CD1c-positive myeloid dendritic cell (primary cell): Measurements from ENCODE around the gene PAX6.
A peak's percentile ranks its signal among the peaks of the same experiment; 100 is the strongest.

Source experiments
- DNase-seq: peaks from one replicate; pipeline ENCODE4 v3.0.0-alpha.2; 2016; ENCODE audit errors: extremely low spot score

Gene PAX6

DNA sequence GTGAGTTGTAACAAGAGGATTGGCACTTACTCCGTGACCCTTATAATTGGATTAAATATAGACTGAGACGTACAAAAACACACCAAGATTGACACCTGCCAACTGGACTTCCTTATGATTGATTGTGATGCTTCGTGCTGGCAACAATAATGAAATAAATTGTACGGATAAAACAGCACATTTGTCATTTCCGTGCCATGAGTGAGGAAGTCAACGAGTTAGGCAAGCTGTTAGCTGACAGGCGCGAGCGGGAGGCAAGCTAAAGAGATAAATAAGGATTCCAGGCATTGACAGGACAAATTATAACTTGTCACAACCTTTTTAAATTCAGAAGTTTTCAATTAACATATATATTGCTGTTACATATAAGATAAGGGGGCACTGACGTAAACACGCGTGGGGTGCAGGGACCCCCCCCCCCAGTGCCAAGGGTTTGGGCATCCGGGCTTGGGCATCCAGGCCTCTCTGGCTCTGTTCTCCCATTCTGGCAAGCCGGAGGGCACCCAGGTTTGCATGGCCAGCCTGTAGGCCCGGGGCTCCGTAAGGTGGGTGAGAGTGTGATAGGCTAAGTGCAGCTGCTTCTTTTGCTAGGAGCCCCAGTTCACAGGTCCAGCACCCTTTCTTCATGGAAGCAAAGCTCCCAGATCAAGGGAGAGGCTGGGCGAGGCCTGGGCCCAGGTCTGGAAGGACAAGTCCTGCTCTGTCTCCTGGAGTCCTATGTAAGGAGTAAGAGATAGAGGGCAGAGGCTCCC, 11.2 kb upstream of the PAX6 start:
- no peak for DNase-seq

DNA sequence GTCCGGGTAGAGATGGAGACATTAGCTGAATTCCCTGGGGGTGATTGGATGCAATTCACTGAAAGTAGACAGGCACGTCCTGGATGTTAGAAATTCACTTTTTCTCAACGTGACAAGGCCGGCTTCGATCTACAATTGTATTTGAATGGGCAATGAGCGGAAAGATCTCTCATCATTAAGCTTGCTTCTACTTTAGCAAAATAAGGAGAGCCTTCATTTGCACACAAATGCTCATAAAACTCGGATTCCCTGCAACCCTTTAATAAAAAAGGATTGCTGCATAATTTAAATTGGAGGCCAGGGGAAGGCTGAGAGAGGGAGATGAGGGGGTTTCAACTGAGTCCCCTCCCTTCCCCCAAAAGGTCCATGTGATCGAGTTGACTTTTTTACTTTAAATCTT, 10.6 kb upstream of the PAX6 start:
- no peak for DNase-seq

- DNase-seq: no peak
Measured at GRCh38 chr11:31821235-31821764, 10.2 kb upstream of the PAX6 start.

- peak; percentile 23 for DNase-seq
Measured at GRCh38 chr11:31820438-31820818, 9.3 kb upstream of the PAX6 start.

GRCh38 chr11:31819621-31820437, 8.7 kb upstream of the PAX6 start:
- no peak for DNase-seq

DNA sequence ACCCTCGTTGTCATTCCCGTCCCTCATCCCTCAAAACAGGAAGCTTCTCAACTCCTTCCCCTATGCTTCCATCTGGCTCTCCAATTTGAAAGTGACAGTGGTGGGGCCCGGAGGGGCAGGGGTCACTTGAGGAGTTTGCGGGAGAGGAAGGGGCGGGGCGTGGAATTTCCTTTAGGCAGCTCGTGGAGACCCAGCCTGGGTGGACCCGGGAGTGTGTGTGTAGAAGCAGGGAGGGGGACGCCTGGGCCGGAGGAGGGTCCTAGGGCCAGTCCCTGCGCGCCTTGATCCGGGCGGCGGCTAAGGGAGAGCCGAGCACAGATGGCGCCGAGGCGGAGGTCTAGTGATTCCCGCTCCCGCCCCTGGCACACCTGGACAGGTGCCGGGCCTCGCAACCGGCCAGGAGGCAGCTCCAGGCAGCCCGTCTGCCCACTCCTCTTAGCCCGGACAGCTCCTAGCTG, 7.8 kb upstream of the PAX6 start:
- no peak for DNase-seq

DNA sequence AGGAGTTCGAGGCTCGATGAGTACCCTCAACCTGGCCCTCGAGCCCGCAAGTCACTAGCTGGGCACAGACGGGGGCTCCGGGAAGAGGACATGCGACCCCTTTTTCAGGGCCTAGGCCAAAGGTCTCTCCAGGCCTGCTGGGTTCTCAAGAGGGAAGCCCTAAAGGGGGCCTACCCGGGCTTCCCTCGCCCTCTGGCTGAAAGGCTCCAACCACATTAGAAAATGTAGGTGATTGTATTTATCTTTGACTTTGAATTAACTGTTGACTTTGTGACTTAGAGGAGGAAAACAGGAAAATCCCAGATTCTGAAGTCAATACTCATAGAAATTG, 7.3 kb upstream of the PAX6 start:
- DNase-seq: no peak

- no peak for DNase-seq
Measured at GRCh38 chr11:31817621-31818424, 6.7 kb upstream of the PAX6 start.

DNA sequence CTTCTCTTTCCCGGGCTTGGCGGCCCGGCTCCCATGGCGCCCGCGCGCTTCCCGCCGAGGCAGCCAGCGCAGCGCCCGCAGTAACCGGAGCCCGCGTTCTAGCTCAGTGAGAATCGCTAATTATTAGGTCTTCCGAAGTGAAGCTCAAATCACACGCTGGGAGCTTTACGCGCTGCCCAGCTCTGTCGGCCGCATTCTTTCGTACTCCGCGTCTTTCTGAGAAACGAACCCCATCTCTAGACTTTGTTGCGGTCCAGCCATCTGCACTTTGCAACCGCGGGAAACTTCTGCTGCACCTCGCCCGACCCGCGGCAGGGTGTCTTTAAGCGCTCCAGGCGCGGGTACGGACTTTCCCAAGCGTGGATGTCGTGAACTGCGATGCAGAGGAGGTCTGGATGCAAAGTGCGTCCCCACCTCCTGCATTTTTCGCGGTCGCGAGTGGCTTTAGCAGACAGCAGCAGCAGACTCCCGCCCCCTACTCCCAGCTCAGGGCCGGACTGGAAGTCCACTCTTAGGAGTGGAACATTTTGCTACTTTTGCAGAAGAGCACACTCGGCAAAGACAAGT, 6.0 kb upstream of the PAX6 start:
- DNase-seq: no peak

DNA sequence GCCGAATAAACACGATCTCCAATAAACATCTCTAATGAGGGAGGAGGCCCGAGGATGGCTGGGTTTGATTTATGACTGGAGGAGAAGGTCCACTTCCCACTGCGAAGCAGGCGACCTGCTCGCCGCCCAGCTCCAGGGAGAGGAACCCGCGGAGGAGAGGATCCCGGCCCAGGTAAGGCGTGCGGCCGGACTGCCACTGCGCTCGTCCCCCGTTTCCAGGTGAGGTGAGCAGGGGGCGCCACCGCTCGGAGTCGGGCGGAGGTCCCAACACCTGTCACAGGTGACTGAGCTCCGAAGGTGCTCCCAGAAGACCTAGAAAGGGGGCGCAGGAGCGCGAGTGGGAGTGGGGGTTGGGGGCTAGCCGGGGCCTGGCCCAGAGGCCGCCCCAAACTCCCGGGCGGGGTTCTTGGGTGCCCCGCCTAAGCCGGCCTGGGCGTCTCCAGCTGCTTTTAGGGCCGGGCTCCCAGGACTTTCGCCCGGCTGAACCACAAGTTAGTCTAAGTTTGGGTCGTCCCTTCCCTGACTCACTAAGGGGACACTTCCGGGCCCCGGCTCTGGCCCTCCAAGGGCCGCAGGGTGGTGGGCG, 5.4 kb upstream of the PAX6 start:
- DNase-seq: no peak

DNA sequence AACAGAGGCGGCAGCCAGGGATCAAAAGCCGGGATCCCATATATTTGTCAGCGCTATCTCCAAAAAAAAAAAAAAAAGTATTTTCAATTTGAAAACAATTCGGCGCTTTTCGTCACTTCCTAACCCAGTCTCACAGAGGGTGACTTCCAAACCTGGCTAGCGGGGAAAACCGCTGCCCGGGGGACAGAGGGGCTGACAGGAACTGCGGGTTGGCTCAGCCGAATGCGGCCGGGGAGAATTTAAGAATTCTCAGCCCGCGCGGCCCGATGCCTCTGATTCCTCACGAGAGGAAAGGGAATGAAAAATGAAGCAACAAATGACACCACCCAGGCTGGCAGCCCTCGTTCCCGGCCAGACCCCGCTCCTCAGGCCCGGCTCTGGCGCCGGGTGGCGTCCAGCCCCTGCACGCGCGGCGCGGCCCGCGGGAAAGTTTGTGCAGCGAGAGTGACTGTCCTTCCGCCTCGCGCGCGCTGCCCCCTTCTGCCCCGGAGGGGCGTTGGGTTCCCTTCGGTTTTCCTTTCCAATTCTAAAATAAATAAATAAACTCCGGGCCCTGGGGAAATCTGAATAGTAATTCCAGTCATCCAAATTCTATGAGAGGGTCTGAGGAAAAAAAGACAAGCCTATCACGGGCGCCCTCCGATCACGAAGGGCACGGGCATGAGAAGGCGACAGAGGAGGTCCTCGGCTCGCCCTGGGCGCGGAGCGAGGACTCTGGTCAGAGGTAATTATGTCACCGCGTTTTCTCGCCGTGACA, 4.8 kb upstream of the PAX6 start:
- no peak for DNase-seq

GRCh38 chr11:31814176-31814868, 3.2 kb upstream of the PAX6 start:
- DNase-seq: no peak

DNA sequence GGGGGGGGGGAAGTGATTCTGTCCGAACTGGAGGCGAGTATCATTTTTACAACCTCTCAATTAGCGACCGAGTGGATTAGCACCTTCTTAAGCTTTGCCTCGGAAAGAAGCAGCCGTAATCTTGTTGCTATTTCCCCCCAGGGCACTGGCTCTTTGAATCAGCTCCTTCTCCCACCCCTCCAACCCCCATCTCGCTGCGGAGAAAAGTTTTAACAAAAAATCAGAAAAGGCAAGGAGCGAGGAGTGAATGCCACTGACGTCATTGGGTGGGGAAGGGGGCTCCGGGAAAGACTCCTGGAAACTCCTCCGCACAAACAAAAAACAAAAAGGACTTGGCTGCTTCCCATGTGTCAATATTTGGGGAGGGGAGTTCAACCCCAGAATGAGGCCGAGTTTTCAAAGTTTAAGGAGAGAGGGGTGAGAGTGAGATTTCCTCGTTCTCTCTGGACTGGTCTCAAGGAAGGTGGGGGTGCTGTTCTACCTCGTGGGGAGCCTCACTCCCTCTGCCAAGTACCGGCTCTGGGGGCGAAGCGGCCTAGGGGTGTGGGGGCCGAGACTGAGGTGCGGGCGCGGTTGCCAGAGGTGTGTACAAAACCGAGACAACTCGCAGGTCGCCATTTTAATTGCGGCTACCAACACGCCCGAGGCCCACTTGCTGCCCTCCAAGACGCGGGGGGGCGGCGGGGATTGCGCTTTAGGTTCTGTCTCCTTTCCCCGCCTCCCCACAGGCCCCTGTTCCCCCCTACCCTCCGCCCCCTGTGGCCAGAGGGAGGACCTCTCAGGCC, 2.5 kb upstream of the PAX6 start:
- no peak for DNase-seq

DNA sequence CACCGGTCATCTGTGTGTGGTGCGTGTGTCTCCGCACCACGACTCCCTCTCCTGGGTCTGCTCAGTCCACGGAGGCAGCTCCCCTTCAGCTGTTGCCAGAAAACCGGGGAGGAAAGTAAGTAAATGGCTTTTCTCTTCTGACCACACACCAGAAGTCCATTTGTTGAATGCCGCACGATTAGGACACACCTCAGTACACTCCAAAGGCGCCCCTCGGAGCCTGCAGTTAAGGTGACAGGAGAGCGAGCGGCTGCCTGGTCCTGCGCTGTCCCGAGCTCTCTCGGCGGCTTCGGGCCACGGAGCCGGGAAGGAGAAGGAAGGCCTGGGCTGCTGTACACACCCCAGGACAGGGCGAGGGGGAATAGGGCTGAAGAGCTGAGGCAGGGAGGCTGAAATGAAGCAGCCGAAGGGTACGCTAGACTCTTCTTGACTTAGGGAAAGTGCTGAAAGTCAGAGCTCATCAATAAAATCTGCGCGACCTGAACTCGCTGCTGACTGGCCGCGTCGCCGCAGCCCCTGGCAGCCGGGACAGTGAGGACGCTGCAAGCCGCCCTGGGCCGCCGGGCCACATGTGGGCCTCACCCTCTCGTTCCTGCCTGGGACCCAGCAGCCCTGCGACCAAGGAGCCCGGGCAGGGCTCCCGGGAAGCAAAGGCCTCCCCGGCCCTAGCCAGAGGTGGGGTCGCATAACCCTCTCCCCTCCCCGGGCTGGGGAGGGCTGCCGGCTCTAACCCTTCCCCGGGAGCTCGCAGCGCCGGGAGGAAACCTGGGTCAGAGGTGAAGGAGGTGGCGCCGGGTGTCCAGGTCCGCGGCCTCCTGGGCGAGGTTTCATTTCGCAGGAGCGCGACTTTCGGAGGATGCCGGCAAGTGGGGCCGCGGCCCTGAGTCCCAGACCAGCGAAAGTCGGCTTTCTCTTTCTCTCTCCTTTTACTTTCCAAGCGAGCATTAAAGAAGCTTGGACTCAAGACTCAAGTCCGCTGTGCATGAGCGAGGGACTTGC, 1.6 kb upstream of the PAX6 start:
- no peak for DNase-seq

DNA sequence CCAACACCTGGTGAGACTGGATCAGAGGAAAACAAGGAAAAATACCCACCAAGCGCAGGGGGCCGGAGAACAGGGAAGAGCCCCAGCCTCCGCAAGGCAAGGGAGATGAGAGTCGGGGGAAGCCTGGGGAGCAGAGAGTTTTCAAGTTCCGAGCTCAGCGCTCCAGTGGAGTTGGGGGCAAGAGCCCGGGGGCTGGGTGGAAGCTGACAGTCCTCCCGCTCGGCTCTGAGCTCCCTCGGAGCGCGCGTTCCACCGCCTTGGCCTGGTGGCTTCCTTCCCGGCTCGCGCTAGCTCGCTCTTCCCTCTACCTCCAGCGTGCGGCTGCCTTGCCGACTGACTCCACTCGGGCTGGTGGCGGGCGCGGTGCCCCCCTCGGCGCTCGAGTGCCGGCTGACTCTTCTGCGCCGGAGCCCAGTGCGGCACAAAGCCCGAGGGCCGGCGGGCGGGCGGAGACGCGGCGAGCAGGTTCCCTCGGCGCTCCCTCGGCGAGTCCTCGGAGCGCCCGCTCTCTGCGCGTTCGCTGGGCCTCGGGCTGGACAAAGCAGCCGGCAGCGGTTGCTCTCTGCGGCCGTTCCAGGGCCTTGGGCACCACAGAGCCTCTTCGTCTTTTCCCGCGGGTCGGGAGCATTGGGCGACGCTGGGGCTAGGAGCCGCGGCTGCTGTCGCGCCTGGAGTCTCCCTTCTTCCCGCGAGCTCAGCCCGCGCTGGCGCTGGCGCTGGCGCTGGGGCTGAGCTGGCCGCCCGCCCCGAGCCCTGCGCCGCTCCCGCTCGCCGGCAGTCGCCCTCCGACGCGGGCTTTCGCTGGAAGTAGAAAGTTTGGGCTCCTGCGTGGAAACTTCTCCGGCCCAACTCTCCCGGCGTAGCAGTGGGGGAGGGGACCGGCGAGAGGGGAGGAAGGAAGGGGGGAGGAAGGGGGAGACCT, 1.0 kb downstream of the PAX6 start:
- no peak for DNase-seq

DNA sequence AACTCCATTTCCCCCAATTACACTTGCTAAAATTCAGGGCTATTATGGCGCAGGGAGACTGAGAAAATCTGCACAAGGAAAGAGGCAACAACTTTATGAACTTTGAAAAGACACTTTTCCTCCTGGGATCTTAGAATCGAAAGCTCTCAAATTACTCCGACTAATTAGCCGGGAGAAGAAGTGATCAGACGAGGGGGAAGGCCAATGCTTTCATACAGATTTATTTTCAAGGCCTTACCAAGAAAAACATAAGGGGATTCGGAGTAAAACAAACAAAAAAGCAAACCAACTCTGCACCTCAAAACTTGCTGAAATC, 1.6 kb downstream of the PAX6 start:
- DNase-seq: no peak
